Measurements from ENCODE around the gene PAM.
A peak's percentile ranks its signal among the peaks of the same experiment; 100 is the strongest.

PAM gene

DNA sequence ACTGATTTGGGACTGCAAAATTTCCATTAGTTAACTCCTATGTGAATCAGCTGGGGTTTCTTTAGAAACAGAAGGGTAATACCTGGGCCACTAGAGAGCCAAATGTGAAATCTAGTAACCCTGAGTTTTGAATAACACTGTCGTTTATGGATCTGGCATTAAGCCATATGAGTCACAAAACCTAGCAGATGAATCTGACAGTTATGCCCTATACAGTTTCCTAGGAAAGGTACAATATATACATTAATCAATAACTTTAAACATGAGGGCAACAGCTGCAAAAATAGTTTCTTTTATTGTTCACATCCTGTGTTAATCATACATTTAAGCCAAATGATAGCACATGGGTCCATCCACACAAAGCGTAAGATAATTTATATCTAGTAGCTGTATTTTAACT is 56.9 kb downstream of the PAM start:
- TF ChIP-seq, protein P1, sequence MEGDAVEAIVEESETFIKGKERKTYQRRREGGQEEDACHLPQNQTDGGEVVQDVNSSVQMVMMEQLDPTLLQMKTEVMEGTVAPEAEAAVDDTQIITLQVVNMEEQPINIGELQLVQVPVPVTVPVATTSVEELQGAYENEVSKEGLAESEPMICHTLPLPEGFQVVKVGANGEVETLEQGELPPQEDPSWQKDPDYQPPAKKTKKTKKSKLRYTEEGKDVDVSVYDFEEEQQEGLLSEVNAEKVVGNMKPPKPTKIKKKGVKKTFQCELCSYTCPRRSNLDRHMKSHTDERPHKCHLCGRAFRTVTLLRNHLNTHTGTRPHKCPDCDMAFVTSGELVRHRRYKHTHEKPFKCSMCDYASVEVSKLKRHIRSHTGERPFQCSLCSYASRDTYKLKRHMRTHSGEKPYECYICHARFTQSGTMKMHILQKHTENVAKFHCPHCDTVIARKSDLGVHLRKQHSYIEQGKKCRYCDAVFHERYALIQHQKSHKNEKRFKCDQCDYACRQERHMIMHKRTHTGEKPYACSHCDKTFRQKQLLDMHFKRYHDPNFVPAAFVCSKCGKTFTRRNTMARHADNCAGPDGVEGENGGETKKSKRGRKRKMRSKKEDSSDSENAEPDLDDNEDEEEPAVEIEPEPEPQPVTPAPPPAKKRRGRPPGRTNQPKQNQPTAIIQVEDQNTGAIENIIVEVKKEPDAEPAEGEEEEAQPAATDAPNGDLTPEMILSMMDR (IDR thresholded peaks at IDR 0.05; ENCODE audit: low read depth, low read length): no peak
- in situ Hi-C loops (cut with HindIII; ENCODE audit: low sequenced_read_pairs): no loop called here
- DNase-seq (ENCODE audit: low read depth, low spot score): peak; percentile 77
- H3K4me3 ChIP-seq (ENCODE audit: low read depth, low read length): no peak overlapping the region

- in situ Hi-C loops (cut with HindIII; ENCODE audit: low sequenced_read_pairs): no loop called here
- no peak overlapping the region for H3K4me3 ChIP-seq (ENCODE audit: low read depth, low read length)
- DNase-seq (ENCODE audit: low read depth, low spot score): no peak
- TF ChIP-seq, protein P1 (IDR thresholded peaks at IDR 0.05; ENCODE audit: low read depth, low read length): no peak
These were observed 58.6 kb downstream of the PAM start for GRCh38 chr5:102813740-102814139.

- TF ChIP-seq, protein P1 (IDR thresholded peaks at IDR 0.05; ENCODE audit: low read depth, low read length): no peak
- in situ Hi-C loops (cut with HindIII; ENCODE audit: low sequenced_read_pairs): no loop called here
- DNase-seq (ENCODE audit: low read depth, low spot score): no peak
- no peak overlapping the region for H3K4me3 ChIP-seq (ENCODE audit: low read depth, low read length)
These were observed 60.0 kb downstream of the PAM start for GRCh38 chr5:102815084-102815483.

- peak; percentile 22 for DNase-seq (ENCODE audit: low read depth, low spot score)
- H3K4me3 ChIP-seq (ENCODE audit: low read depth, low read length): no peak overlapping the region
- in situ Hi-C loops (cut with HindIII; ENCODE audit: low sequenced_read_pairs): no loop called here
- TF ChIP-seq, protein P1 (IDR thresholded peaks at IDR 0.05; ENCODE audit: low read depth, low read length): no peak
These were observed 60.6 kb downstream of the PAM start for GRCh38 chr5:102815540-102816332.

DNA sequence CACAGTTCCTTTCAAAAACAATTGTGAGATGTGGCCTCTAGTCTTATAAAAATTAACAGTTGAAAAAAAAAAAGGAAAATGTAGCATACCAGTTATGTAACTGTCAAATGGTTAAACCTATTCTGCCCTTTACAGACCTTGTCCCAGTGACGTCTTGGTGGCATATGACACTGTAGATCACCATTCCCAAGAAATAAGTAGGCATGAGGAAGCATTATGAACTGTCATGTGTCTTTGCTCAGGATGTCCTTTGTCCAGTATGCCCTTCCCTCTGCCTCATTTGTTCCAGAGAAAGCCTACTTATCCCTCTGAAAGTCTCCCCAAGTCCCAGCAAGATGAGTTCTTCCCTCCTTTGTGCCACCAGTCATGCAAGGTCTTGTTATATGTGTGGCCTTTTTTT is 63.2 kb downstream of the PAM start:
- no peak for DNase-seq (ENCODE audit: low read depth, low spot score)
- TF ChIP-seq, protein P1 (IDR thresholded peaks at IDR 0.05; ENCODE audit: low read depth, low read length): no peak
- in situ Hi-C loops (cut with HindIII; ENCODE audit: low sequenced_read_pairs): no loop called here
- no peak overlapping the region for H3K4me3 ChIP-seq (ENCODE audit: low read depth, low read length)

GRCh38 chr5:102818934-102819333 is 63.8 kb downstream of the PAM start:
- no peak overlapping the region for H3K4me3 ChIP-seq (ENCODE audit: low read depth, low read length)
- in situ Hi-C loops (cut with HindIII; ENCODE audit: low sequenced_read_pairs): no loop called here
- DNase-seq (ENCODE audit: low read depth, low spot score): no peak
- TF ChIP-seq, protein P1 (IDR thresholded peaks at IDR 0.05; ENCODE audit: low read depth, low read length): no peak
